Thymus (tissue), 11 donors: Measurements from ENCODE around the gene ZNF227. TPM values are rescaled to one million over a fixed set of nuclear protein-coding genes. Genes with fewer than 3 reads are reported as not detected.
A peak's percentile ranks its signal among the peaks of the same experiment; 100 is the strongest.
"Not testable (repeated sequence)": the region's sequence is repeated elsewhere in the genome, so short reads cannot be mapped to it uniquely, and the experiment has no call there.

Source experiments
- DNase-seq, 9 donors: peaks; one replicate each; pipeline ENCODE4 v3.0.0-alpha.2; 2013; ENCODE audit warnings: low spot score in 9 of 9, low read depth in 6 of 9, missing footprints in 1 of 9
- H3K27ac ChIP-seq, 2 donors: one replicate each; pipeline ENCODE4 v1.5.1; 2013; ENCODE audit warnings: control low read depth in 1 of 2, low read depth in 1 of 2, low read length in 1 of 2, mild to moderate bottlenecking in 1 of 2, moderate library complexity in 1 of 2
- H3K27me3 ChIP-seq, 2 donors: one replicate each; pipeline ENCODE4 v1.5.1; 2013; ENCODE audit warnings: low read length in 1 of 2; ENCODE audit not compliant: control insufficient read depth in 2 of 2, insufficient read depth in 1 of 2
- H3K36me3 ChIP-seq, 2 donors: one replicate each; pipeline ENCODE4 v1.5.1; 2013; ENCODE audit warnings: low read length in 1 of 2, mild to moderate bottlenecking in 1 of 2, moderate library complexity in 1 of 2; ENCODE audit not compliant: control insufficient read depth in 2 of 2, insufficient read depth in 2 of 2
- H3K4me1 ChIP-seq, 2 donors: one replicate each; pipeline ENCODE4 v1.5.1; 2013; ENCODE audit warnings: low read length in 2 of 2; ENCODE audit not compliant: control insufficient read depth in 2 of 2, insufficient read depth in 2 of 2
- H3K4me3 ChIP-seq, 2 donors: one replicate each; pipeline ENCODE4 v1.5.1; 2013; ENCODE audit warnings: low read length in 2 of 2, control low read depth in 1 of 2, mild to moderate bottlenecking in 1 of 2
- H3K9me3 ChIP-seq, 2 donors: one replicate each; pipeline ENCODE4 v1.5.1; 2013; ENCODE audit warnings: low read length in 1 of 2, mild to moderate bottlenecking in 1 of 2; ENCODE audit not compliant: control insufficient read depth in 2 of 2, insufficient read depth in 1 of 2
- WGBS: extraction: QIAGEN DNeasy Blood & Tissue Kit; methylation state at CpG from one replicate; pipeline ENCODE4 v1.1.7; 2013; 5-methylcytosine and 5-hydroxymethylcytosine counted together
- polyA plus RNA-seq: library from polyadenylated mRNA; stranded (reverse); fragments of 200-250 nt; gene quantifications from one replicate; pipeline ENCODE4 v1.2.3, GENCODE V29; 2013
- total RNA-seq: library from RNA; stranded (reverse); fragments of 120-200 nt; gene quantifications from one replicate; pipeline ENCODE4 v1.2.4, GENCODE V29; 2013
- donor health status: healthy.

ZNF227 gene
- total and polyA plus RNA-seq, 2 donors: 10.7 to 23.8 TPM

DNA sequence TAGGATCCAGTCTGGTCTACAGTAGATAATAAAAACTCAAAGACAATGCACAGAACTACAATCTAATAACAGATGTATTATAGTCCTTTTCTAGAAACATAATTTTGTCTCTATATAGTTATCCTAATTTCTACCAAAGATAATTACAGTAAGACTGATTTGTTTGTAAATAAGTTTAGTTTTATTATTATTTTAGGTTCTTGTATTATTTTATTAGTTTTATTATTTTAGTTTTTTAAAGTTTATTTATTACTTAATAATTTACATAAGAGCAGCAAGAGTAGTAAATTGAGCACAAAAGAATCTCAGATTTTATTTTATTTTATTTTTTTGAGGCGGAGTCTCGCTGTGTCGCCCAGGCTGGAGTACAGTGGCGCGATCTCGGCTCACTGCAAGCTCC is 22.3 kb upstream of the ZNF227 start:
- Histone ChIP-seq H3K9me3 (no peaks in the 10 kb centered on the region), H3K27ac (no peak overlapping the region)

DNA sequence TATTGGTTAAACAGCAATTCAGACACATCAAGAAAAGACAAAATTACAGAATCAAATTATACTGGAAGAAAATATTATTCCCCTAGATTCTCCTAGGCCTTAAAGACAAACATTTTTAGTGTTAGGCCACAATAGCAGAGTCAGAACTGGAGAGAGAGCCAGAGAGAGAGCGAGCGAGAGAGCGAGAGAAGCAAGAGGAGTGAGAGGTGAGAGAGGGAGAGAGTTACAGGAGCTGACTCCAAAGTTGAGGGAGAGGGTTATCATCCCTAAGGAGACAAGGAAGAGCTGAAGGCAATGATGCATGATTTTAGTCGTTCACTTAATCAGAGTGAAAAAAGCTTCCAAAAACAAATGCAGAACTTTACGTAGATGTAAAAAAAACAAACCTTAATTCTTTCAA is 20.2 kb upstream of the ZNF227 start:
- Histone ChIP-seq H3K4me3 (no peak overlapping the region), H3K36me3 (no peaks in the 10 kb centered on the region), H3K27me3 (no peaks in the 10 kb centered on the region), H3K4me1 (no peaks in the 10 kb centered on the region), H3K27ac (no peak overlapping the region), H3K9me3 (no peaks in the 10 kb centered on the region)
- 86% methylated on average over 5 of the region's 5 CpGs for WGBS
- DNase-seq: no peak

More for the DNA sequence above, 22.3 kb upstream of the ZNF227 start:
- Histone ChIP-seq H3K27me3 (no peaks in the 10 kb centered on the region), H3K4me1 (no peaks in the 10 kb centered on the region), H3K4me3 (no peak overlapping the region), H3K36me3 (no peaks in the 10 kb centered on the region)
- WGBS: 98% methylated on average over 6 of the region's 6 CpGs
- DNase-seq: no peak

DNA sequence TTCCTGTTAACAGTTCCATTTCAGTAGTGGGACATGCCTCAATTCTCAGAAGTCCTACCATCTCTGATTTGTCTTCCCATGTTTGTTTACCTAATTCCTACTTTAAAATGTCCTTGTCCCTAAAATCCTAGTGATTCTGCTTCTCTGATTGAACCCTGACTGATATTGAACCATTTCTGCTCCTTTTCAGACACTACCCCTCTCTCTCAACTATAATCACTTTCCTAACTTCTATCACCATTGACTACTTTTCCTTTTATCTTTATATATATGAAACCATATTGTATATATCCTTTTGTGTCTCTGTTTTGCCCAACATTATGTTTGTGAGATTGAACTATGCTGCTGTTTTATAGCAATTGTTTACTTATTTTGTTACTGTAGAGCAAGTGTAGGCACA is 15.6 kb upstream of the ZNF227 start:
- H3K27me3 ChIP-seq: no peaks in the 10 kb centered on the region
- no peaks in the 10 kb centered on the region for H3K36me3 ChIP-seq
- DNase-seq: no peak
- H3K4me3 ChIP-seq: no peak overlapping the region
- no peak overlapping the region for H3K27ac ChIP-seq
- H3K9me3 ChIP-seq: no peaks in the 10 kb centered on the region
- H3K4me1 ChIP-seq: no peaks in the 10 kb centered on the region

DNA sequence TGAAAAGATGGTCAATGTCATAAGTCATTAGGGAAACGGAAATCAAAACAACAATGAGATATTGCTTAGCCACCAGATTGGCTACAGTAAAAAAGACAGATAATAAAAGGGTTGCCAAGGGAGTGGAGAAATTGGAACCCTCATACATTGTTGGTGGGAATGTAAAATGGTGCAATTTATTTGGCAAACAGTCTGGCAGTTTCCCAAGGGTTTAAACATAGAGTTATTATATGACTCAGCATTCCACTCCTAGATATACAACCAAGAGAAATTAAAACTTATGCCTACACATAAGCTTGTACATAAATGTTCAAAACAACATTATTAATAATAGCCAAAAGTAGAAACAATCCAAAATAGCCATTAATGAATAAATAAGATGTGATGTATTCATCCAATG is 9.9 kb upstream of the ZNF227 start:
- Histone ChIP-seq H3K4me3 (no peak overlapping the region), H3K36me3 (no peaks in the 10 kb centered on the region), H3K27ac (no peak overlapping the region), H3K27me3 (no peaks in the 10 kb centered on the region), H3K4me1 (no peaks in the 10 kb centered on the region), H3K9me3 (peaks cover 0 to 2% of the 10 kb centered on the region in 2 donors)
- 91% methylated on average over 1 of the region's 1 CpG for WGBS
- DNase-seq: no peak

DNA sequence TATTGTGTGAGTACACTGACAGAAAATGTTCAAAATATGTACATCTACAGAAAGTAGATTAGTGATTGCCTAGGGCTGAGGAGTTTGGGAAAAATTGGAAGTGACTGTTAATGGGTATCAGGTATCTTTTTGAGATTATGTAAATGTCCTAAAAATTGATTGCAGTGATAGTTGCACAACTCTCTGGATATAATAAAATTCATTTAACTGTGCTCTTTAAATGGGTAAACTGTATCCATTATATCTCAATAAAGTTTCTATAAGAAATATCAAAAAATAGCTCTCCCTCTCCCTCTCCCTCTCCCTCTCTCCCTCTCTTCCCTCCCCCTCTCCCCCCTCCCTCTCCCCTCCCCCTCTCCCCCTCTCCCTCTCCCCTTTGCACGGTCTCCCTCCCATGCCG is 9.4 kb upstream of the ZNF227 start:
- Histone ChIP-seq H3K4me1 (no peaks in the 10 kb centered on the region), H3K36me3 (no peaks in the 10 kb centered on the region), H3K4me3 (no peak overlapping the region), H3K27me3 (no peaks in the 10 kb centered on the region), H3K9me3 (peaks cover 0 to 2% of the 10 kb centered on the region in 2 donors), H3K27ac (no peak overlapping the region)
- DNase-seq: no peak
- WGBS: 95% methylated on average over 2 of the region's 2 CpGs

DNA sequence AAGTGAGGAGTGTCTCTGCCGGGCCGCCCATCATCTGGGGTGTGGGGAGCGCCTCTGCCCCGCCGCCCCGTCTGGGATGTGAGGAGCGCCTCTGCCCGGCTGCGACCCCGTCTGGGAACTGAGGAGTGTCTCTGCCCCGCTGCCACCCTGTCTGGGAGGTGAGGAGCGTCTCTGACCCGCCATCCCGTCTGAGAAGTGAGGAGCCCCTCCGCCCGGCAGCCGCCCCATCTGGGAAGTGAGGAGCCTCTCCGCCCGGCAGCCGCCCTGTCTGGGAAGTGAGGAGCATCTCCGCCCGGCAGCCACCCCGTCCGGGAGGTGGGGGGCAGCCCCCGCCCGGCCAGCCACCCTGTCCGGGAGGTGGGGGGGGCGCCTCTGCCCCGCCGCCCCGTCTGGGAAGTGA is 8.5 kb upstream of the ZNF227 start:
- not testable (repeated sequence) for H3K27ac ChIP-seq, DNase-seq, H3K4me1 ChIP-seq, H3K27me3 ChIP-seq, H3K4me3 ChIP-seq, H3K9me3 ChIP-seq, H3K36me3 ChIP-seq
- WGBS: 96% methylated on average over 31 of the region's 31 CpGs

DNA sequence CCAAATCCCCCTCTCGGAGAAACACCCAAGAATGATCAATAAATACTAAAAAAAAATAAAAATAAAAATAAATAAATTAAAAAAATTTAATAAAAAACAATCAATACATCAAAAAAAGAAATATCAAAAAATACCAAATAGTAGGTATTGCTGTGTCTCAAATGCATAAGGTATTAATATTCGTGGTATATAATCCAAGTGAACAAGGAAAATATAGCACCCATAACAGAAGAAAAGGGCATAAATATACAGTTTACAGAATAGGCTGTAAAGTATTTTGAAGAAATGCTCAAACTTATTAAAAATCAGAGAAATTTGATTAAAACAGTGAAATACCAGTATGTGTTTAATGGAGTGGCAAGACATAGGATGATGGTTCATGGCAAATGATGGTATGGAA is 7.6 kb upstream of the ZNF227 start:
- Histone ChIP-seq H3K4me1 (no peaks in the 10 kb centered on the region), H3K27me3 (no peaks in the 10 kb centered on the region), H3K27ac (no peak overlapping the region), H3K9me3 (peaks cover 0 to 2% of the 10 kb centered on the region in 2 donors), H3K36me3 (no peaks in the 10 kb centered on the region), H3K4me3 (no peak overlapping the region)
- no peak for DNase-seq
- 89% methylated on average over 2 of the region's 2 CpGs for WGBS

DNA sequence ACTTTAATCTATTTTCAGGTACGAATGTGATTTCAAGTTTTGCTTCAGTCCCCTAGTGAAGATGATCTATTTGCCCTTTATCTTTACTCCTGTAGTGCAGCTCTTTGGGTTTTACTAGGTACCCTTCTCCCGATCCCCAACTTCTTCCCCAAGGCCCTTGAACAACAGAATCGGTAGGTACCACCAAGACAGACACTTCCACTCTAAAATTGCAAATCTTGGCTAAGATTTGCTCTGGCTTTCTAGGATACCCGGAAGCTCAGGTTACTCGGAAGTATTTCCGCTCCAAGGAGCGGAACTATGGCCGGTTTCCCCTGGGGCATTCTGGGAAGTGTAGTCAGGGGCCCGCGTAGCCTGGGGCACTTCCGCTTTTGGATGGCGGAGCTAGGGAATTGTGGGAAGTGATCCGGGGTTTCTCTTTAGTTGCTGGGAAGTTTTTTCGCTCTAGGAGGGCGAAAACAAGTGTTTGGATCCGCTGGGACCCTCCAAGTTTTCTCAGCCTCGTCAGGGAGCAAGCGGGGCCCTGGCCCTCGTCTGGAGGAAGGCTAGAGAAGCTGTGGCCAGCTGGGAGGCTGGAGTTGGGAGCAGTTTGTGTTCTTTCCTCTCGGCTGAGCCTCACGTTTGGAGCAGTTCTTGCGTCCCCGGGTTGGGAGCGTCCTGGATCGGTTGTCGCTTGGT is 5.1 kb upstream of the ZNF227 start:
- H3K4me1 ChIP-seq: peaks cover 0 to 2% of the 10 kb centered on the region in 2 donors
- DNase-seq: peak; percentile 75 to 93 (median 84)
- 6% methylated on average over 26 of the region's 26 CpGs for WGBS
- peak overlapping the region; percentile 86 to 89 for H3K4me3 ChIP-seq
- peaks cover 0 to 2% of the 10 kb centered on the region in 2 donors for H3K9me3 ChIP-seq
- H3K27ac ChIP-seq: peak overlapping the region; percentile 83 to 91
- H3K27me3 ChIP-seq: no peaks in the 10 kb centered on the region
- H3K36me3 ChIP-seq: no peaks in the 10 kb centered on the region

DNA sequence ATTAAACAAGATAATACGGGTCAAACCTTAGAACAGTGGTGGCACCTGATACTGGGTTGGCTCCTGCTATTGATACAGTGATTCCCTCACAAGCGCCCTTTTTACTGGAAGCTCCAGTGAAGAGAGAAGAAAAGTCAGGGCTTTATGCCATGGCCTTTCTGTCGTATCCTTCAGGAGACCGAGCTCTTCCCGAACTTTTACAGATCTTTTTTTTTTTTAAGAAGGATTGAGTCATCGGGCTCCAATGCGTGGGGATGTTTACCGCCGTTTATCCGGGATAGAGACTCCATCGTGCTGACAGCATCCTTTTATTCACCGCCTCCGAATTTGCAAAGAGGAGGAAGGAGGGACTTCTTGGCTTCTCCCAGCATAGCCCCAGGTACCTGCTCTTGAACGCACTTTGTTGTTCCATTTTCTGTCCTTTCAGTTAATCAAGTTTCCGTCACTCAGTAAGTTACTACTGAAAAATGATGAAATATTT is 574 bp downstream of the ZNF227 start:
- H3K4me3 ChIP-seq: peak overlapping the region; percentile 68 to 89
- H3K36me3 ChIP-seq: peaks cover 9 to 13% of the 10 kb centered on the region in 2 donors
- peak overlapping the region; percentile 44 to 65 for H3K27ac ChIP-seq
- H3K27me3 ChIP-seq: no peaks in the 10 kb centered on the region
- DNase-seq: peak in 3 of 9 donors; percentile 2 to 27 (median 23)
- no peaks in the 10 kb centered on the region for H3K9me3 ChIP-seq
- H3K4me1 ChIP-seq: peaks cover 0 to 10% of the 10 kb centered on the region in 2 donors
- 8% methylated on average over 15 of the region's 15 CpGs for WGBS
